A172 (cell line): ENCODE measurements around the gene EP300. TPM values are rescaled to one million over a fixed set of nuclear protein-coding genes. Genes with fewer than 3 reads are reported as not detected.
A peak's percentile ranks its signal among the peaks of the same experiment; 100 is the strongest.
"Not testable (repeated sequence)": the region's sequence is repeated elsewhere in the genome, so short reads cannot be mapped to it uniquely, and the experiment has no call there.

ENCODE experiments used
- DNase-seq: peaks from one replicate; pipeline ENCODE4 v3.0.0-alpha.2; 2015; ENCODE audit warnings: low spot score
- total RNA-seq: library from RNA; depleted of rRNA; stranded (reverse); fragments of >200 nt; shearing (Covaris generic); gene quantifications from 2 replicates; pipeline ENCODE4 v1.2.3, GENCODE V29; 2014

Gene EP300
- total RNA-seq, 1 experiment from 2014 or later: 8.1 TPM

- no peak for DNase-seq
These were observed 13.5 kb upstream of the EP300 start for GRCh38 chr22:41078931-41079330.

GRCh38 chr22:41085842-41086241, 6.5 kb upstream of the EP300 start:
- DNase-seq: no peak

DNA sequence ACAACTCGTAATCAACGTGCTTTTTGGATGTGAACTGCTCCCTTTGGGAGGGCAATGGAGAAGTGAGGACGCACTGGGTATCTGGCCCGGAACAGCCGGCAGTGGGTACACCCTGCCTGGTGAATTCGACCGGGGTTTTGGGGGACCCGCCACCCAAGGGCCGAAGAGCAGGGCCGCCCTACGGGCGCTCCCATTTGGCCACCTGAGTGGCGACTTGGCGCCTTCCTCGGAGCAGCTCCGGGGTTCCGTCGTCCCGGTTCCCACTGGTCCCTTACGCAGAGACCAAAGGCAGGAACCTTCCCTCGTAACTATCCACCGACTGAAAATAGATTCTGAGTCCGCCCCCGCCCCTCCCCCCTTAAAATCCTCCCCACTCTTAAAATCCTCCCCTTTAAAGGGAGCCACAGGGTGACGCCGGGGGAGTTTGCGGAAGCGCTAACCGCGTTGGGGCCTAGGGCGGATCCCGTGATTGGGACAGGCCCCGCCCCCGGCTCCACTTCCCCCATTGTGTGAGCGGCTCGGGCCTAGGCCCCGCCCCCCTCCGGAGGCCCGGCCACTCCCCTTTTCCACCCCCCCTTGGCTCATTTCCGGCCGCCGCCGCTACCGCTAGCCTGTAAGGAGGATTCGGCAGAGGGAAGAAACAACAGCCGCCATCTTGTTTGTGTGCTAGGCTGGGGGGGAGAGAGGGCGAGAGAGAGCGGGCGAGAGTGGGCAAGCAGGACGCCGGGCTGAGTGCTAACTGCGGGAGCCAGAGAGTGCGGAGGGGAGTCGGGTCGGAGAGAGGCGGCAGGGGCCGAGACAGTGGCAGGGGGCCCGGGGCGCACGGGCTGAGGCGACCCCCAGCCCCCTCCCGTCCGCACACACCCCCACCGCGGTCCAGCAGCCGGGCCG, 1.0 kb upstream of the EP300 start:
- DNase-seq: peak; percentile 92

GRCh38 chr22:41092847-41093411, 537 bp downstream of the EP300 start:
- DNase-seq: peak; percentile 1

DNA sequence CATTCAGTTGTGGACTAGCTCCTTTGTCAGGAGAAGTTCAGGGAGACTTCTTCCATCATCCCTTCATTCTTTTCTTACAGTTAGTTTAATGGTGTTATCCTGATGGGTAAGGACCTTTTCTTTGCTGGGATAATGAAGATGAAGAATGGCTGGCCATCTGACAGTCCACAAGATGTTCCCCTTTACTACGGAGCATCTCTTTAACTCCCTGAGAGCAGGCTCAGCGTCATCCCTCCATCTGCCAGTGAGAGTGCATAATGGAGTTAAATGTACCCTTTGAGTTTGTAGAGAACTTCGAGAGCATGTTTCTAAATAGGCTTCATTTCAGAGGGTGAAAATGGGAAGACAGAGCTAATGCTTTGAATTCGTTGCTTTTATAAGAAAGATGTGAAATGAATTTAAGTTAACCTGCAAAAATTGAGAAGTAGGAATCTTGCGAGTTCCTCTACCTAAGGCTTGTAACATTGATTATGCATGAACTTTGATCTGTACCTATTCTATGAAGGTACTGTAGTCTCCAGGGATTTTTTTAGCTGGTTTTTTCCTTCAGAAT, 1.7 kb downstream of the EP300 start:
- DNase-seq: no peak

- DNase-seq: no peak
These were observed 4.0 kb downstream of the EP300 start for GRCh38 chr22:41096391-41096790.

DNA sequence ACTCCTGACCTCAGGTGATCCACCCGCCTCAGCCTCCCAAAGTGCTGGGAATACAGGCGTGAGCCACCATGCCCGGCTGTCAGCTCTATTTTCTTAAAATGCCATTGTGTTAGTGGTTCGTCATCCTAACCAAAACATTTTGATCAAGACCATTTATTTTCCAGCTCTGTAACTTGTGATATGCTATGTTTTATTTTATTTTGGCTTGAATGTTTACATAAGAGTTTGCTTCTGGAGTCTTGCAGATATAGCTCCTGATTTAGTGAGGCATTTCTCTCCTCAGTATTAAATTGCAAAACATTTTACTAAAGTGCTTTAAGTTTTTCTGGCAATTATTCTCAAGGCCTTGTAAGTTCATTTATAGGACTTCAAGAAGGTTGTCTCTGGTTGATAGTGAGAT, 4.4 kb downstream of the EP300 start:
- DNase-seq: no peak

DNA sequence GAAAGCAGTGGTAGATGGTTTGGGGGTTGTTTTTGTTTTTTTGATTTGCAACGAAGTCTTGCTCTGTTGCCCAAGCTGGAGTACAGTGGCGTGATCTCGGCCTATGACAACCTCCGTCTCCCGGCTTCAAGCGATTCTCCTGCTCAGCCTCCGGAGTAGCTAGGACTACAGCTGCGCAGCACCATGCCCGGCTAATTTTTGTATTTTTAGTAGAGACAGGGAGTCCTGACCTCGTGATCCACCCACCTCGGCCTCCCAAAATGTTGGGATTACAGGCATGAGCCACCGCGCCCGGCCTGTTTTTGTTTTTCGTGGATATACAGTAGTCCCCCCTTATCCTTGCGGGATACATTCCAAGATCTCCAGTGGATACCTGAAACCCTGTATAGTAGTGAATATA, 6.6 kb downstream of the EP300 start:
- no peak for DNase-seq

- no peak for DNase-seq
These were observed 14.0 kb downstream of the EP300 start for GRCh38 chr22:41106122-41106968.

DNA sequence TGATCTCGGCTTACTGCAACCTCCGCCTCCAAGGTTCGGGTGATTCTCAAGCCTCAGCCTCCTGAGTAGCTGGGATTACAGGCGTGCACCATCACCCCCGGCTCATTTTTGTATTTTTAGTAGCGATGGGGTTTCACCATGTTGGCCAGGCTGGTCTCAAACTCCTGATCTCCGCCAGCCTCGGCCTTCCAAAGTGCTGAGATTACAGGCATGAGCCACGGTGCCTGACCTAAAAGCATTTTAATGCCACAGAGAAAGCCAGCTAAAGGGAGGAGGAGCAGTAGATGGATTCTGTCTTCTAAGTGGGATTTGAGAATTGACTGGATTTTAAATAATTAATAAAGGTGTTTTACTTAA, 14.6 kb downstream of the EP300 start:
- not testable (repeated sequence) for DNase-seq

DNA sequence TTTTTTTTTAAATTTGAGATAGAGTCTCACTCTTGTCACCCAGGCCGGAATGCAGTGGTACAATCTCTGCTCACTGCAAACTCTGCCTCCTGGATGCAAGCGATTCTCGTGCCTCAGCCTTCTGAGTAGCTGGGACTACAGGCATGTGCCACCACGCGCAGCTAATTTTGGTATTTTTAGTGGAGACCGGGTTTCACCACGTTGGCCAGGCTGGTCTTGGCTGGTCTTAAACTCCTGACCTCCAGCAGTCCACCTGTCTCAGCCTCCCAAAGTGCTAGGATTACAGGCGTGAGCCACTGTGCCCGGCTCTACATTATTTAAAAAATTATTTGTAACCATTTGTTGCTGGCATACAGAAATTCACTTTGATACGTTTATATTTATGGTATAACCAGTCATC, 18.6 kb downstream of the EP300 start:
- no peak for DNase-seq

DNA sequence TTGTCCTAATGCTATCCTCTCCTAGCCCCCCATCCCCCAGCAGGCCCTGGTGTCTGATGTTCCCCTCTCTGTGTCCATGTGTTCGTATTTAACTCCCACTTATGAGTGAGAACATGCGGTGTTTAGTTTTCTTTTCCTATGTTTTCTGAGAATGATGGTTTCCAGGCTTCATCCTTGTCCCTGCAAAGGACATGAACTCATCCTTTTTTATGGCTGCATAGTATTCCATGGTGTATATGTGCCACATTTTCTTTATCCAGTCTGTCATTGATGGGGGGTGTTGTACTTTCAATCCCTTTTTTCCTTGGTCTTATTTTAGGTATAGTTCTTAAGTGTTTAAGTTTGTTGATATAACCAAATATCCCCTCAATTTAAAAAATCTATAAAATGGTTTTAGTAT, 23.9 kb downstream of the EP300 start:
- DNase-seq: no peak

GRCh38 chr22:41117127-41117965, 25.0 kb downstream of the EP300 start:
- DNase-seq: no peak

- no peak for DNase-seq
These were observed 30.8 kb downstream of the EP300 start for GRCh38 chr22:41123151-41123550.

DNA sequence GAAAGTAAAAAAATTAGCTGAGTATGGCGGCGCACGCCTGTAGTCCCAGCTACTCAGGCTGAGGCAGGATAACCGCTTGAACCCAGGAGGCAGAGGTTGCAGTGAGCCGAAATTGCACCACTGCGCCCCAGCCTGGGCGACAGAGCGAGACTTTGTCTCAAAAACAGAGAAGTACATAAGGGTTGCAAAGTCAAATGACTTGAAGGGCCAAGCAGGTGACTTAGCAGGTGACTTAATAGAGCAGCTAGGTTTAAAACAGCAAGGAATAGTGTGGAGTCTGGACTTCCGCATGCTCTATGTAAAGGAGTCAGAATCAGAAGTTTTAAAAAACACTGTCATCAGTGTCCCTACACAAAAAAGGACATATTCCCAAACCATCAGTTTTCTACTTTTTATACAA, 31.7 kb downstream of the EP300 start:
- DNase-seq: no peak

- DNase-seq: no peak
These were observed 35.1 kb downstream of the EP300 start for GRCh38 chr22:41127451-41127850.

DNA sequence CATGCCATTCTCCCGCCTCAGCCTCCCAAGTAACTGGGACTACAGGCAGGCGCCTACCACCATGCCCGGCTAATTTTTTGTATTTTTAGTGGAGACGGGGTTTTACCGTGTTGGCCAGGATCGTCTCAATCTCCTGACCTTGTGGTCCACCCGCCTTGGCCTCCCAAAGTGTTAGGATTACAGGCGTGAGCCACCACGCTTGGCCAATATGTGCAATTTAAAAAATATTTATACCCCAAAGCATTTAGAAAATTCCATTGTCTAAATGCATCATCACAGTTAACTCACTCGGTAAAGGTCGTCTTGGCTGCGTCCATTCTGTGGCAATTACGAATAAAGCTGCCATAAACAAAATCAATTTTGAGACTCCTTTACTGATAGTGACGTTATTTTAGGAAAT, 36.2 kb downstream of the EP300 start:
- no peak for DNase-seq

- no peak for DNase-seq
These were observed 40.2 kb downstream of the EP300 start for GRCh38 chr22:41132550-41132949.

DNA sequence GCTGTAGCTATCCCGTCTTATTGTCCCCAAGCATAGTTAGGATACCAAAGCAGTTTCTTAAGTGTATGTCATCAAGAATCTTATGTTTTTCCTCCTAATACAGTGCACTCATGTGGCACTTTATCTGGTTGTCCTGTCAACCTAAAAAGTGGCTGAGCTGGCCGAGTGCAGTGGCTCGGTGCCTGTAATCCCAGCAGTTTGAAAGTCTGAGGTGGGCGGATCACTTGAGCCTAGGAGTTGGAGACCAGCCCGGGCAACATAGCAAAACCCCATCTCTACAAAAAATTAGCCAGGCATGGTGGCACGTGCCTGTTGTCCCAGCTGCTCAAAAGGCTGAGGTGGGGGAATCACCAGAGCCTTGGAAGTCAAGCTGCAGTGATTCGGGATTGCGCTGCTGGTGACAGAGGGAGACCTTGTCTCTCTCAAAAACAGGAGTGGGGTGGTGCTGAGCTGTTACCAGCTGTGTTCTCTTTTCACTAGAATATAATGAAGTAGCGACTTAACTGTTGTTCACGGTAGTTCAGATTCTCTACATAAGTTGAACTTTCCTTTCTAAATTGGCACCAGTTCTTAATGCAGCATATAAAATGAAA, 48.1 kb downstream of the EP300 start:
- DNase-seq: no peak

GRCh38 chr22:41145921-41146320, 53.5 kb downstream of the EP300 start:
- not testable (repeated sequence) for DNase-seq

GRCh38 chr22:41146573-41146972, 54.2 kb downstream of the EP300 start:
- DNase-seq: no peak
